IPS-15b (cell line): ENCODE results near the gene B9D1.

Experiments
- H3K27me3 ChIP-seq: one replicate; pipeline ENCODE4 v1.6.1; 2013; ENCODE audit warnings: low read length; ENCODE audit not compliant: control insufficient read depth, insufficient read depth
- H3K36me3 ChIP-seq: one replicate; pipeline ENCODE4 v1.6.1; 2013; ENCODE audit warnings: low read length; ENCODE audit not compliant: control insufficient read depth, insufficient read depth
- H3K4me1 ChIP-seq: one replicate; pipeline ENCODE4 v1.6.1; 2013; ENCODE audit warnings: mild to moderate bottlenecking, low read length; ENCODE audit not compliant: control insufficient read depth, insufficient read depth
- H3K4me3 ChIP-seq: one replicate; pipeline ENCODE4 v1.5.1; 2013; ENCODE audit warnings: low read depth, low read length
- H3K9ac ChIP-seq: one replicate; pipeline ENCODE4 v1.6.1; 2013; ENCODE audit warnings: low read depth, mild to moderate bottlenecking, low read length
- H3K9me3 ChIP-seq: one replicate; pipeline ENCODE4 v1.6.1; 2013; ENCODE audit warnings: mild to moderate bottlenecking, low read length; ENCODE audit not compliant: control insufficient read depth, insufficient read depth

The B9D1 gene

DNA sequence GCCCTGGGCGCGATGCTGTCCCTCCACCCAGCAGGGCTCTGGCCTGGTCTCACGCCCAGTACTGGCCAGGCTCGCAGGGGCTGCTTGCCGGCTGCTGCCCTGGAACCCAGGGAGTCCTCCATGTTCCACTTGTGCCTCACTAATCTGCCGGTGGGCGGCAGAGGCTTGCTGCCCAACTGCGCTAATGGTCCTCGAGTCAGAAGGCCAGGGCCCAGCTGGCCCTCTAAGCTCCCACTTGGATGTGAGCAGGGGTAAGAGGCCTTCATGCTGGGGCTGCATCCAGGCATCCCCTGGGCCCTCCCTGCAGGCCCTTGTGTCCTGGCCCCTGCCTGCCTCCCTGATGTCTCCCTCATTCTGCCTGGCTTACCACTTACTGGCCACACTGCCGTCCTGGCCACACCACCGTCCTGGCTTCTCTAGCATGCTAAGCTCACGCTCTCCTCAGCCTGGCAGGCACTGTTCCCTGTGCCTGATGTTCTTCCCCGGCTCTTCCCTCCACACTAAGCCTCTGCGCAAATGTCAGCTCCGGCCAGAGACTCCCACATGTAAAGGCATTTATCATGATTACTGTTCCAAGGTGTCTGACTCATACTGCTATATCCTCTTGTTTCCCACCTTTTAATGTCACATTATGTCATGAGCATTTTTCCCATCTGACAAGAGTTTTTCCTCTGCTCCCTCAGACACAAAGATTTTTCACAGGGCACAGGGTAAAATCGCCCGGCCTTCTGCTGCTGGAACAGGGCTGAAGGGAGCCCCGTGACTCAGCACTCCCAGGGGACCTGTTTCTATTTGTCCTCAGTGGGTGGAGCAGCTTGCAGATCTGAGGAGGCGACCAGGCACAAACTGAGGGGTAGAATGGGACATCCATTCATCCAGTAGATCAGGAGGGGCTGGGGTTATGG lies 15.9 kb downstream of the B9D1 start:
- no peak overlapping the region for H3K4me3 ChIP-seq
- no peaks in the 10 kb centered on the region for H3K4me1 ChIP-seq
- no peaks in the 10 kb centered on the region for H3K9me3 ChIP-seq
- peaks cover 20% of the 10 kb centered on the region for H3K36me3 ChIP-seq
- H3K27me3 ChIP-seq, result no peaks in the 10 kb centered on the region
- no peak overlapping the region for H3K9ac ChIP-seq

DNA sequence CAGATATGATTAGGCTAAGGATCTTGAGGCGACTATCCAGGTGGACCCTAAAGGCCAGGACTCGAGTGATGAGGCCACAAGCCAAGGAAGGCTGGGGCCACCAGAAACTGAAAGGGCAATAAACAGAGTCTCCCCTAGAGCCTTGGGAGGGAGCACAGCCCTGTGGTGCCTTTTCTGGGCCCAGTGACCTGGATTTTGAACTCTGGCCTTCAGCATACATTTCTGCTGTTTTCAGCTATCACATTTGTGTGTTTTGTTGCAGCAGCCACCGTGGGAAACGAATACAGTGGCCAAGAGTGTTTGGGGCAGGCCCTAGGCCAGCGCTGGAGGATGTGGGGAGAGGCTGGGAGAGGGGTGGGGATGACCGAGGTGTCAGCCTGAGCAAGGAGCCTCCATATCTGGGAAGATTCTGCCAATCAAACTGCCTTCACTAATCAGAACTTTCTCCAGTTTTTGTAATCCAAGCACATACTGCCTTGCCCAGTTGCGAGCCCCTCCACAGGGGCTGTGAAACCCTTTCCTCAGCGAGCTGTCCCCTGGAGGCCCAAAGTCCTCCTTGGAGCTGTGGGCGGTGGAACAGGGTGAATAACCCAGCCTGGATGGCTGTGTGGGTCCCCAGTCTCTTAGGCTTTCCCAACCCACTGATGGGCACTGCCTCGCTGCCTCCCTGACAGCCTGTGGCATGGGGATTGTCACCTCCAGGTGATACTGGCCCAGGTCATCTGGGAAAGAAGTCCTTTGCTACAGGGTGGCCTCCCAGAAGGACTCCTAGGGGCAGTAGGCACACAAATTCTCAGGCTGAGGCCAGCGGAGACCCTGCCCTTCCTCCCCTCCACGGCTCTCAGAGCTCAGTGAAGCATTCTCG lies 16.8 kb downstream of the B9D1 start:
- no peaks in the 10 kb centered on the region for H3K9me3 ChIP-seq
- H3K9ac ChIP-seq, result no peak overlapping the region
- H3K36me3 ChIP-seq, result peaks cover 20% of the 10 kb centered on the region
- H3K4me3 ChIP-seq, result no peak overlapping the region
- H3K27me3 ChIP-seq, result no peaks in the 10 kb centered on the region
- H3K4me1 ChIP-seq, result no peaks in the 10 kb centered on the region

DNA sequence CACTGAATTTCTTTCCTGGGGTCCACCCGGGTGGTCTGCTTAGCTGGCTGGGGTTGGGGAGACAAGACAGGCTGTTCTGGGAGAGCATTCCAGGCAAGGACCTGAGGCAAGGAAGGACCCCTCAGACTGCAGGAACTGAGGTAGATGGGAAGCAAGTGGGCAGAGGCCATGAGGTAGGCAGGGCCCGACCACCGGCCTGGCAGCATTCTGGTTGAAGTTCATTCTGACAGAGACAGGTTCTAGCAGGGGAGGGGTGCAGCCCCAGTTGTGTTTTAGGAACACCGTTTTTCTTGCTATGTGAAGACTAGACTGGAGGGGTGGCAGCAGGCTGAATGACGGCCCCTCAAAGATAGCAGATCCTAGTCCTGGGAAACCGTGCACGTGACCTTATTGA lies 17.5 kb downstream of the B9D1 start:
- Histone ChIP-seq H3K4me3 (no peak overlapping the region), H3K9ac (no peak overlapping the region), H3K36me3 (peaks cover 20% of the 10 kb centered on the region), H3K27me3 (no peaks in the 10 kb centered on the region), H3K9me3 (no peaks in the 10 kb centered on the region), H3K4me1 (no peaks in the 10 kb centered on the region)

DNA sequence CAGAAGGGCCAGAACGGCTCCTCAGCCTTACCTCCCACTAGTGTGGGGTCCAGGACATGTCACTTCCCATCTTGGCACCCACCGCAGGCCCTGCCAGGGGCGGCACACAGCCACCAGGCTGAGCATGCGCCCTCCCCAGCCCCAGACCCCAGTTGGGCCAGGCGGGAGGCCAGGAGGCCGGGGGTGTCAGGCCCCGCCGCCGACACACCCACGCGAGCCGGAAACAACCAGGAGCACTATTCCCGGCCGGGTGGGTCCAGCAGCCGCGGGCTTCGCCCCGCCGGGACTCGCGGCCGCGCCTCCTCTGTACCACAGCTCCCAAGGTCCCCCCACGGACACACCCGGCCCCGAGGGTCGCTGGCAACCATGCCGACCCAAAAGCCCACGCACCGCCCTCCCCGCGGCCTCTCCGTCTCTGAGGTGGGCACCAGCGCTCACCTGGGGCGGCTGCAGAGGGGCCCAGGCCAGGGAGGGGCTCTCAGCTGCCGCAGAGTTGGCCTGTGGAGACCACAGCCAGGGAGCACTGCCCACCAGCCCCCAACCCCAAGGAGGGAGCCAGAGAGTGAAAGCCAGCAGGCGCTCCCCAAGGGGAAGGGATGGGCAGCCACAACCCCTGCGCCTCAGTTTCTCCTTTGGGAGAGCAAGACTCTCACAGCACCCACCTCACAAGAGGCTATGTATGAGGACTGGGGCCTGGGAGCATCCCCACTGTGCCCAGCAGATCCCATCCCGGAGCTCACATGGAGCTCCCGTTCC lies 18.0 kb downstream of the B9D1 start:
- Histone ChIP-seq H3K27me3 (no peaks in the 10 kb centered on the region), H3K36me3 (peaks cover 20% of the 10 kb centered on the region), H3K9me3 (no peaks in the 10 kb centered on the region), H3K4me1 (peaks cover 2% of the 10 kb centered on the region), H3K9ac (no peak overlapping the region), H3K4me3 (no peak overlapping the region)

DNA sequence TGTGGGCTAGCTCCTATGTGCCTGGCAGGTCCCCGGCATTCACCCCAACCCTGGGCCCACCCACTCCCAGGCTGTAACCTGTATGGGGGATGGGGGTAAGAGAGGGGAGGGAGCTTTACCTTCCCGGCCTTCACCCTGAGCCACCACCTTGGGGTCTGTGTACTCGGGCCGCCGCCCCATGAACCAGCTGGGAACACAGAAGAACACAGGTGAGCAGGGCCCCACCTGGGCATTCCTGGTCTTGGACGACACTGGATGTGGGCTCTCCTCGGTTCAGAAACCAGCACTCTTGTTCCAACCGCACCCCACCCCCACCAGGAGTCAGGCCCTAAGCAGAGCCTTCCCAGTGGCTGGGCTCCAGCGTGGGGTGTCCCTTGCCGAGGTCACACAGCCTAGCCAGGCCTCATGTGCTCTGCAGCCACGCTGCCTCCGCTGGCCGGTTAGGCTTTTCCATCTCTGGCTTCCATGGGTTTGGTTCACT lies 18.8 kb downstream of the B9D1 start:
- H3K27me3 ChIP-seq, result no peaks in the 10 kb centered on the region
- peaks cover 7% of the 10 kb centered on the region for H3K4me1 ChIP-seq

DNA sequence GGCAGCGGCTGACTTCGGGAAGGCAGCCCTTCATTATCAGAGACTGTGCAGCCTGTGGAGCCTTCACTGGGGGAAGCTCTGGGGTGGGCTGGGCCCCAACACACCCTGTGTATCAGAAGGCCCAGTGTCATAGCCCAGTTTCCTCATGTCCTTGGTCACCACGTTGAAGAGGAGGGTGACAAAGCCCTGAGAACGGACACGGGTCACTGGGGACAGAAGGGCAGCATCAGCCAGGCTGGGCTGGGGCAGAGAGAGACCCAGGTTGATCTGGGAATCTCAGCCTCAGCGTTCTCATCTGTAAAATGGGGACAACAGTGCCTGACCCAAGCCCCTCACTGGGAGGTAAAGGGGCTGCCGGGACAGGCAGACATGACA lies 19.3 kb downstream of the B9D1 start:
- no peak overlapping the region for H3K4me3 ChIP-seq
- H3K4me1 ChIP-seq, result peaks cover 8% of the 10 kb centered on the region
- no peaks in the 10 kb centered on the region for H3K9me3 ChIP-seq
- H3K9ac ChIP-seq, result no peak overlapping the region
- peaks cover 20% of the 10 kb centered on the region for H3K36me3 ChIP-seq
- no peaks in the 10 kb centered on the region for H3K27me3 ChIP-seq

More for the DNA sequence above, 18.8 kb downstream of the B9D1 start:
- peaks cover 20% of the 10 kb centered on the region for H3K36me3 ChIP-seq
- no peak overlapping the region for H3K9ac ChIP-seq
- H3K4me3 ChIP-seq, result no peak overlapping the region
- no peaks in the 10 kb centered on the region for H3K9me3 ChIP-seq

DNA sequence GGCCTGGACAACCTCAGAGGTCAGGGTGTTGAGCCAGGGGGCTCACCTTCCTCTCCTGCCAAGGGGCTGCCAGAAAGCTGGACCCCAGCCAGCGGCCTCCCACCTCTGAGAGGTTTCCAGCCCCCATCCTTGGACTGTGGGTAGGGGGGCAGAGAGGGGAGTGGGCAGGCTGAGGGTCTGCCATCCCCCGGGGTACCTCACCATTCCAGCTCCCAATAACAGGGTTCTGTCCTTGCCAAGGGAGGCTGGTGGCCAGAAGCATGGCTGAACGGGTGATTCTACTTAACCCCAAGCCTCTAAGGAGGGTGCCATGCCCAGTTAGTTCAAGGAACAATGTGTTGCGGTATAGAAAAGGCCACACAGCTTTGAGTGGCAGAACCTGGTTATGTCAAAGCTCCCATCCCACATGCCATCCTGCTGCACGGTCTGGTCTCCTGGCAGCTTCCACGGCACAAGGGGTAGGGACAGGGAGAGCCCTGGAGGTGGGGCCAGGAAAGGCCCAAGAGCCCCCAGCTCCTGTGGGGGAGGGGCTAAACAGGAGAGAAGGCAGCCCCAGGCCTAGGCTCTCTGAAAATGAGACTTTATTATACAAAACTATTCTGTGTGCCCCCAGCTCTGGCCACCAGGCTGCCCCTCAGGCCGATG lies 19.8 kb downstream of the B9D1 start:
- Histone ChIP-seq H3K9ac (no peak overlapping the region), H3K4me3 (no peak overlapping the region), H3K9me3 (no peaks in the 10 kb centered on the region), H3K27me3 (no peaks in the 10 kb centered on the region), H3K36me3 (peaks cover 20% of the 10 kb centered on the region), H3K4me1 (peaks cover 10% of the 10 kb centered on the region)

DNA sequence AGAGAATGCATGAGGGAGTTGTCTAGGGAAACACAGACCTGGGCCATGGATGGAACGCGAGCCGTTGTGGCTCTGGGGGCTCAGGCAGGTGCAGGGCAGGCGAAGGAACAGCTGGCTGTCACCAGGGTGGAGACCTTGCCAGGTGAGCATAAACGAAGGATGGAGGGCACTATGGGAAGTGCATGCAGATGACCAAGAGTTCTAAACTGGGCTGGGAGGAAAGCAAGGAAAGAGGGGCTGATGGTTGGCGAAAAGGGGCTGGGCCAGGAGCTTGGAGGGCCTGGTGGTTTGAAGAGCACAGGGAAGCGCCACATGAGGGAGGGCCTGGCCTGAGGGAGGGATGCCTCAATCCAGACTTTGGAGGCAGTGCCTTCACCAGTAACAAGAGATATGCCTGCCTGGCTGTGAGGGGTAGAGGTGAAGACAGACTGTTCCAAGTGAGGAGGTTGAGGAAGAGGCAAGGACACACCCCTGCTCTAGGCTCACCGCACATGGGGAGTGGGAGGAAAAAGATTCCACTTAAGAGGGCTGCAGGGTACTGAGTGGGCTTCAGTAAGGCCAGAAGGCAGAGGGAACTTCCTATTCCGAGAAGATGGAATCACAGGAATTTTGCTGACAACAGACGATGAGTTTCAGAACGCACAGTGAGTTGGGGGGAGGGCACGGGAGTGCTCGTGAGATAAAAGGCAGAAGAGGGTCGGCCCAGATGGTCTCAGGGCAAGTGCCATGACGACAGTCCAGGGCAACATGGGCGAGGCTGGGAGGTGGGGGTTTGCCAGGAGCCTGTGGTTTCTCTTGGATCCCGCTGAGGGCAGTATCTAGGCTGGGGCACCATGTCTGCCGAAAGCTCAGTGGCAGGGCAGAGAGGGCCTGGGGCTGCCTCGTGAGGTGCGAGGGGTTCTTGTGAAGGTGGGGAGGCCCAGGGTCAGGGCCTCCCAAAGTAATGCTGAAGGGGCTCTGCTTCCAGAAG lies 20.6 kb downstream of the B9D1 start:
- Histone ChIP-seq H3K36me3 (peaks cover 14% of the 10 kb centered on the region), H3K4me3 (no peak overlapping the region), H3K4me1 (peaks cover 12% of the 10 kb centered on the region), H3K9me3 (no peaks in the 10 kb centered on the region), H3K27me3 (no peaks in the 10 kb centered on the region), H3K9ac (no peak overlapping the region)

DNA sequence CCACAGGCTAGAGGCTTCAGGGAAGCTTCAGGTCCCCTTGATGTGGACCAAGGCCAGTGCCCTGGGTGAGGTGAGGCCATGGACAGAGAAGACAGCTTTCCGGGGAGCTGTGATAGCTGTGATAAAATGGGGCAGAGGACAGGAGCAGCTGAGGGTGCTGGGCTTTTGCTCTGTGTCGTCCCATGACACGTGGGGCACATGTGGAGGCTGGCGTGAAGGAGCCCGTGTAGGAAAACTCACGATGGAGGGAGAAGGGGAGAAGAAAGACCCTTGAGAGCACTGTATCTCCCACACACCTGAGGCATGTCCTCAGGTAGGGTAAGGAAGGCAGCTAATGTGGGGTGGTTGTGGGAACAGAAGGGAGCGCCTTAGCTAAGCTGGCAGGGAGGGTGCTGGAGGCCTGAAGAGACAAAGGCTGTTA lies 21.3 kb downstream of the B9D1 start:
- no peaks in the 10 kb centered on the region for H3K27me3 ChIP-seq
- H3K9ac ChIP-seq, result no peak overlapping the region
- H3K4me3 ChIP-seq, result no peak overlapping the region
- no peaks in the 10 kb centered on the region for H3K9me3 ChIP-seq
- peaks cover 12% of the 10 kb centered on the region for H3K4me1 ChIP-seq
- H3K36me3 ChIP-seq, result peaks cover 13% of the 10 kb centered on the region

DNA sequence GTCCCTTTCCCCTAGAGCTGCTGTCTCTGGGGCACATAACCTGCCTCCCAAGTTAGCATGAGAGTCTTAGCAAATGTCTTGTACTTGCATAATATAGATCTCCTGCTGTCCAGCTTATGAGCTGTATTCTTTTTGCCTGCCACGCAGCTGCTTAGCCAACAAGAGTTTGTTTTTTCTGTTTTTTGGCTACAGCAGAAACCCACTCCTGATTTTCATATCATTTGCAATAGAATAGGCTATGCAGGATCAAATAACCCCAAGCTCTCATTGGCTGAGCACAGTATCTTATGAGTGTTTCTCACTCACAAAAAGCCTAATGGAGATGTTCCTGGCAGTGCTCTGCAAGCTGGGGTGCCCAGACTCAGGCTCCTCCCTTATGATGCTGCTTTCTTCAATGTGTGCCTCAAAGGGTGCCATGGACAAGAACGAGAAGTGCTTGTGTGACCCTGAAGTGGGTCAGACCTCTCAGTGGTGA lies 23.1 kb downstream of the B9D1 start:
- no peaks in the 10 kb centered on the region for H3K27me3 ChIP-seq
- H3K36me3 ChIP-seq, result peaks cover 7% of the 10 kb centered on the region
- H3K4me3 ChIP-seq, result no peak overlapping the region

More for the DNA sequence above, 23.1 kb downstream of the B9D1 start:
- Histone ChIP-seq H3K9me3 (no peaks in the 10 kb centered on the region), H3K9ac (no peak overlapping the region), H3K4me1 (peaks cover 12% of the 10 kb centered on the region)
